OCI-LY7 (cell line): Measurements from ENCODE around the gene DOCK1.

Experiments used
- CTCF ChIP-seq: fragments of 200-600 bp; sonication (generic); conservative IDR thresholded peaks from 2 replicates; pipeline ENCODE4 v1.5.1; 2014; ENCODE audit warnings: mild to moderate bottlenecking, antibody characterized with exemption, low read length, moderate library complexity, mixed read lengths
- EZH2phosphoT487 ChIP-seq: fragments of 200-600 bp; sonication (generic); IDR thresholded peaks from 2 replicates; pipeline ENCODE4 v1.6.1; 2018; ENCODE audit warnings: low read depth, borderline replicate concordance, mild to moderate bottlenecking, mixed run types, antibody characterized with exemption, low read length, moderate library complexity, mixed read lengths

- TF ChIP-seq CTCF, result no peak
- TF ChIP-seq EZH2phosphoT487, result no peak
Measured at GRCh38 chr10:127085957-127086356, 180.7 kb downstream of the DOCK1 start.
